Testis (tissue), 3 donors: ENCODE results near the gene ACER3. TPM values are rescaled to one million over a fixed set of nuclear protein-coding genes. Genes with fewer than 3 reads are reported as not detected.
A peak's percentile ranks its signal among the peaks of the same experiment; 100 is the strongest.

ENCODE experiments used
- DNase-seq: peaks from one replicate; pipeline ENCODE4 v3.0.0-alpha.2; 2019
- H3K27ac ChIP-seq, 2 donors: fragments of 200-600 bp; sonication (generic); one replicate each; pipeline ENCODE4 v1.5.1; 2019
- H3K27me3 ChIP-seq: fragments of 200-600 bp; sonication (generic); one replicate; pipeline ENCODE4 v1.5.1; 2019
- H3K36me3 ChIP-seq: fragments of 200-600 bp; sonication (generic); one replicate; pipeline ENCODE4 v1.5.1; 2017; ENCODE audit warnings: low read depth; ENCODE audit errors: missing control alignments
- H3K4me1 ChIP-seq: fragments of 200-600 bp; sonication (generic); one replicate; pipeline ENCODE4 v1.5.1; 2019
- H3K4me3 ChIP-seq, 2 donors: fragments of 200-600 bp; sonication (generic); one replicate each; pipeline ENCODE4 v1.5.1; 2017 to 2019
- H3K9me3 ChIP-seq: fragments of 200-600 bp; sonication (generic); one replicate; pipeline ENCODE4 v1.5.1; 2017
- POLR2A ChIP-seq: fragments of 450-650 bp; IDR thresholded peaks from one replicate; pipeline ENCODE4 v1.6.1; 2017; ENCODE audit warnings: antibody characterized with exemption, mild to moderate bottlenecking, moderate library complexity
- WGBS, 2 donors: methylation state at CpG; one replicate each; pipeline ENCODE4 v1.1.5; 2018; 5-methylcytosine and 5-hydroxymethylcytosine counted together
- intact Hi-C: fragments of 100-400 bp; cut with DNase I; formaldehyde crosslinking; loops from one replicate; pipeline ENCODE4 v1.15.1; 2023; ENCODE audit warnings: low total_unique reads
- polyA plus RNA-seq: library from polyadenylated mRNA; stranded (reverse); fragments of 350-450 nt; fragmentation: Illumina TruSeq; extraction: RNeasy Lipid Tissue Mini Kit (QIAGEN cat#74804); gene quantifications from one replicate; pipeline ENCODE4 v1.2.3, GENCODE V29; 2014; ENCODE audit warnings: low read depth, low replicate concordance; ENCODE audit not compliant: insufficient read depth
- total RNA-seq, 2 donors: library from RNA; depleted of rRNA; stranded (reverse); fragments of >200 nt; gene quantifications; one replicate each; pipeline ENCODE4 v1.2.3, GENCODE V29; 2016
- TF ChIP-seq, protein P1 (sequence below), 3 experiments: fragments of 450-650 bp in 2 of 3; fragments of 200-600 bp in 1 of 3; sonication (generic) in 1 of 3; IDR thresholded peaks; one replicate each; pipeline ENCODE4 v1.5.1; 2016 to 2019; ENCODE audit warnings: antibody characterized with exemption in 3 of 3, mild to moderate bottlenecking in 2 of 3, moderate library complexity in 1 of 3

The ACER3 gene
- total and polyA plus RNA-seq, 3 donors from 2014 or later, result 14.6 to 34.8 (median 23.7) TPM

DNA sequence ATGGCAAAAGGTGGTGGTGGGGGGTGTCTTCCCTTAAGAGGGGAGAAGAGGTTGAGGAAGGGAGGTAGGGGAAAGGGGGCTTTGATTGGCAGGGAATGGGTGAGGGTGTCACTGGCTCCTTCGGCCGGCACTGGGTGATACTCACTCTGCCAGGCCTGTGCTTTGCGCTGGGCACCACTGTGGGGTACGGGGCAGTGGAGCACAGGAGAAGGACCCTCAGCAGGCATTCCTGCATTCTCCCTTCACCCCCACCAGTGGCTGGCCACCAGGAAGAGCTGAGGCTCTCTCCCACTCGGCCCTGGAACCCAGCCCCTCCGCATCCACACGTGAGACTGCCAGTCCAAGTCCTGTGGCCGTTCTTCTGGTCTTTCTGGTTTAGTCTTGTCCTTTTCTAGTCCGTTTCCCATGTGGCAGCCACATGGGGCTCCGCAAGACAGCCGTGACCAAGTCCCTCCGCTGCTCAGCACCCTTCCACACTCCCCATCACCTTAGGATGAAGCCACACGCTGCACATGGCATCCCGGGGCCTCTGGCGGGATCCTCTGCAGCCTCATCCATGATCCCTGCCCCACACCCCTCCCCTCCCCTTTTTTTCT lies 214.0 kb downstream of the ACER3 start:
- Histone ChIP-seq H3K27me3 (no peaks in the 10 kb centered on the region), H3K4me3 (no peak overlapping the region), H3K27ac (peak overlapping the region in 1 of 2 donors; percentile 83), H3K36me3 (no peaks in the 10 kb centered on the region), H3K9me3 (no peaks in the 10 kb centered on the region), H3K4me1 (peaks cover 35% of the 10 kb centered on the region)
- TF ChIP-seq, protein P1, sequence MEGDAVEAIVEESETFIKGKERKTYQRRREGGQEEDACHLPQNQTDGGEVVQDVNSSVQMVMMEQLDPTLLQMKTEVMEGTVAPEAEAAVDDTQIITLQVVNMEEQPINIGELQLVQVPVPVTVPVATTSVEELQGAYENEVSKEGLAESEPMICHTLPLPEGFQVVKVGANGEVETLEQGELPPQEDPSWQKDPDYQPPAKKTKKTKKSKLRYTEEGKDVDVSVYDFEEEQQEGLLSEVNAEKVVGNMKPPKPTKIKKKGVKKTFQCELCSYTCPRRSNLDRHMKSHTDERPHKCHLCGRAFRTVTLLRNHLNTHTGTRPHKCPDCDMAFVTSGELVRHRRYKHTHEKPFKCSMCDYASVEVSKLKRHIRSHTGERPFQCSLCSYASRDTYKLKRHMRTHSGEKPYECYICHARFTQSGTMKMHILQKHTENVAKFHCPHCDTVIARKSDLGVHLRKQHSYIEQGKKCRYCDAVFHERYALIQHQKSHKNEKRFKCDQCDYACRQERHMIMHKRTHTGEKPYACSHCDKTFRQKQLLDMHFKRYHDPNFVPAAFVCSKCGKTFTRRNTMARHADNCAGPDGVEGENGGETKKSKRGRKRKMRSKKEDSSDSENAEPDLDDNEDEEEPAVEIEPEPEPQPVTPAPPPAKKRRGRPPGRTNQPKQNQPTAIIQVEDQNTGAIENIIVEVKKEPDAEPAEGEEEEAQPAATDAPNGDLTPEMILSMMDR (IDR thresholded peaks at IDR 0.05), result no peak
- TF ChIP-seq POLR2A, result no peak
- 80 to 85% methylated on average over 11 to 15 of the region's 15 CpGs for WGBS, 2 donors
- DNase-seq, result no peak
- intact Hi-C loops, result no loop called here

DNA sequence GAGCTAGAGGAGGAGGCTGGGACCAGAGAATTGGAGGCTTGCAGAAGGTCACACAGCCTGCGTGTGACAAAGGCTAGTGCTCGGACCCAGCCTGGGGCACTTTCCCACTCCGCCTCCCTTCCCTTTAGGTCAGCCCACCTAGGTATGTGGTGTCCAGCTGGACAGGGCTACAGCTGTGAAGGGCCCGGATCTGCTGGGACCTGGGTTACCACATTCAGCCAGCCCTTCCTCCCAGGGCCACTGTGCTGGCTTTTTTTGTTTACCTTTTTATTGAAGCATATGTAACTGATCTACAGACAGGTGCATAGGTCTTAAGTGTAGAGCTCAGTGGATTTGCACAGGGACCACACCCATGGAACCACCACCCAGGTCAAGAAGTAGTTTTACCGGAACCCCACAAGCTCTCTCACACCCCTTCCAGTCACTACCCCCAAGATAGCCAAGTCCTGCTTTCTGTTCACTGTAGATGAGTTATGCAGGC lies 214.7 kb downstream of the ACER3 start:
- WGBS, 2 donors, result 90 to 95% methylated on average over 5 of the region's 5 CpGs
- Histone ChIP-seq H3K9me3 (no peaks in the 10 kb centered on the region), H3K4me1 (peaks cover 29% of the 10 kb centered on the region), H3K27me3 (no peaks in the 10 kb centered on the region), H3K4me3 (no peak overlapping the region), H3K27ac (peak overlapping the region in 1 of 2 donors; percentile 83), H3K36me3 (no peaks in the 10 kb centered on the region)
- TF ChIP-seq, protein P1 (IDR thresholded peaks at IDR 0.05), result no peak
- DNase-seq, result no peak
- intact Hi-C loops, result no loop called here

Other genes with a start within 250 kb of the ACER3 start
- 1 to 10 TPM; 6.5 to 9.1 TPM for gene LRRC32, start 190.2 kb upstream of the ACER3 start, total RNA-seq
- 20.5 TPM for gene LRRC32, start 190.2 kb upstream of the ACER3 start, polyA plus RNA-seq
- gene TSKU, start 77.6 kb upstream of the ACER3 start, total RNA-seq, result 10 to 100 TPM; 17.1 to 30.2 TPM
- gene TSKU, start 77.6 kb upstream of the ACER3 start, polyA plus RNA-seq, result 25.9 TPM
- under 1 TPM; 0.47 to 0.74 TPM for gene B3GNT6, start 173.5 kb downstream of the ACER3 start, total RNA-seq
- not detected for gene B3GNT6, start 173.5 kb downstream of the ACER3 start, polyA plus RNA-seq
- 100 to 1,000 TPM; 102 to 116 TPM for gene CAPN5, start 206.1 kb downstream of the ACER3 start, total RNA-seq
- gene CAPN5, start 206.1 kb downstream of the ACER3 start, polyA plus RNA-seq, result 62.3 TPM
- gene OMP, start 241.9 kb downstream of the ACER3 start, total RNA-seq, result 1 to 10 TPM; 1.7 to 6.7 TPM
- not detected for gene OMP, start 241.9 kb downstream of the ACER3 start, polyA plus RNA-seq